SK-N-SH treated with all-trans-retinoic acid at 6 μM for 48 hours (cell line): ENCODE data around the gene GLT8D1.

ENCODE experiments used
- ZFP30 ChIP-seq: fragments of 450-650 bp; formaldehyde crosslinking; IDR thresholded peaks from 2 replicates; pipeline ENCODE4 v1.5.0; 2022; ENCODE audit warnings: mild to moderate bottlenecking, moderate library complexity
- ZNF70 ChIP-seq: fragments of 450-650 bp; formaldehyde crosslinking; IDR thresholded peaks from 2 replicates; pipeline ENCODE4 v1.5.0; 2020; ENCODE audit warnings: mild to moderate bottlenecking, moderate library complexity

DNA sequence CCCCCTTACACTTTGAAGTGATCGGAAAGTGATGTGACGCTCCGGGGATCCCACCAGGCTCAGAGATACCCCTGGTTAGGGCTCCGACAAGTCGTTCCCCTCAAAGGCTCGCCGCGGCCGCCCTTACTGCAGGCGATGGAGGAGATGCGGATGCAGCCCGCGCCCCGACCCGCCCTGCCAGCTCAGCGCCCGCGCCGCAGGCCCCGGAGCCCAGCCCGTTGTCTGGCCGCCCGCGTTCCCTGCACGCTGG is 228 bp downstream of the GLT8D1 start:
- TF ChIP-seq ZNF70 (CRISPR knock-in tag) (no peak), ZFP30 (CRISPR knock-in tag) (no peak)
